ENCODE measurements around the gene GPR156. TPM values are rescaled to one million over a fixed set of nuclear protein-coding genes. Genes with fewer than 3 reads are reported as not detected.

The GPR156 gene
- total RNA-seq, 1 experiment from 2014 or later: 0.15 TPM

GRCh38 chr3:120160050-120160449 lies 125.0 kb downstream of the GPR156 start (continued):
- peak; percentile 100 for TF ChIP-seq CEBPB (IDR thresholded peaks at IDR 0.05; ENCODE audit: low read depth)
- TF ChIP-seq ELF1 (IDR thresholded peaks at IDR 0.05; ENCODE audit: borderline replicate concordance, low read depth): no peak

GRCh38 chr3:120157681-120158080 lies 127.3 kb downstream of the GPR156 start:
- peaks cover 10 to 13% of the 10 kb centered on the region in 2 experiments; a peak in 2 of 4 replicates for H3K9me3 ChIP-seq (ENCODE audit: control insufficient read depth in 1 of 2, insufficient read depth in 1 of 2, low read depth in 1 of 2, low read length in 2 of 2)
- intact Hi-C loops (cut with micrococcal nuclease): no loop called here
- POLR2A ChIA-PET: interaction anchor here (0.6 kb wide), 1 partner anchor 11 kb away, joined by 3 read pairs; no protein-coding TSS in a partner anchor
- no peaks in the 10 kb centered on the region for H3K79me2 ChIP-seq (ENCODE audit: insufficient read depth, low read length)
- RAD21 ChIA-PET (ENCODE audit: low non-redundant PET in 1 of 2, low total read pairs in 2 of 2, uncharacterized antibody in 2 of 2, unreplicated experiment in 2 of 2): no interaction called here
- TF ChIP-seq EGR1 (IDR thresholded peaks at IDR 0.05; ENCODE audit: low read depth) (no peak), ZFX (IDR thresholded peaks at IDR 0.05) (no peak), POLR2AphosphoS5 (IDR thresholded peaks at IDR 0.05; ENCODE audit: low read depth, low read length) (no peak), FOSL1 (IDR thresholded peaks at IDR 0.05; ENCODE audit: low read depth) (no peak), CBX3 (IDR thresholded peaks at IDR 0.05; ENCODE audit: low read depth) (no peak), SRF (IDR thresholded peaks at IDR 0.05; ENCODE audit: low read depth) (no peak), RAD21 (IDR thresholded peaks at IDR 0.05; ENCODE audit: low read depth) (no peak), JUND (IDR thresholded peaks at IDR 0.05) (no peak), YY1 (IDR thresholded peaks at IDR 0.05; ENCODE audit: extremely low read depth, insufficient replicate concordance, low read depth, low read length) (no peak), TCF7L2 (IDR thresholded peaks at IDR 0.05; ENCODE audit: borderline replicate concordance, extremely low read depth, insufficient read depth, insufficient read length) (no peak), SIN3A (IDR thresholded peaks at IDR 0.05; ENCODE audit: low read depth) (no peak), EZH2 (IDR thresholded peaks at IDR 0.05) (no peak), CTCF (IDR thresholded peaks at IDR 0.05 in 2 of 3, conservative IDR thresholded peaks at IDR 0.05 in 1 of 3; ENCODE audit: borderline replicate concordance in 1 of 3, insufficient read depth in 1 of 3, low read depth in 2 of 3, low read length in 2 of 3) (no peak), ELF1 (IDR thresholded peaks at IDR 0.05; ENCODE audit: borderline replicate concordance, low read depth) (no peak), ZBTB33 (IDR thresholded peaks at IDR 0.05; ENCODE audit: extremely low read depth, insufficient replicate concordance, low read length) (no peak), EZH2phosphoT487 (IDR thresholded peaks at IDR 0.05; ENCODE audit: borderline replicate concordance) (no peak), SP1 (IDR thresholded peaks at IDR 0.05; ENCODE audit: low read depth) (no peak), POLR2A (IDR thresholded peaks at IDR 0.05; ENCODE audit: borderline replicate concordance, extremely low read depth, insufficient read depth, insufficient read length) (no peak), MAX (IDR thresholded peaks at IDR 0.05) (no peak)
- no peaks in the 10 kb centered on the region for H3K36me3 ChIP-seq (ENCODE audit: control insufficient read depth in 1 of 2, insufficient read depth in 2 of 2, low read length in 2 of 2)
- peaks cover 4% of the 10 kb centered on the region; the same call in 1 of the 2 replicates for H3K27me3 ChIP-seq (ENCODE audit: insufficient read depth, low read length)
- H3K9me2 ChIP-seq (ENCODE audit: insufficient read depth): no peaks in the 10 kb centered on the region
- no peak overlapping the region for H3K9ac ChIP-seq (ENCODE audit: low read length)
- no peak overlapping the region for H3K4me3 ChIP-seq (replicated peaks in 1 of 2; ENCODE audit: low read depth in 1 of 2, low read length in 2 of 2)
- CTCF ChIA-PET: no interaction called here
- H3K27ac ChIP-seq (ENCODE audit: low read depth, low read length): no peak overlapping the region
- H2AFZ ChIP-seq (ENCODE audit: low read depth, low read length, poor library complexity, severe bottlenecking): no peak overlapping the region
- no peaks in the 10 kb centered on the region for H4K20me1 ChIP-seq (ENCODE audit: insufficient read depth)
- H3K4me1 ChIP-seq (ENCODE audit: control insufficient read depth in 1 of 2, insufficient read depth in 2 of 2, low read length in 2 of 2): peaks cover 0 to 5% of the 10 kb centered on the region in 2 experiments; a peak in 1 of 4 replicates
- ATAC-seq: no peak
- DNase-seq (ENCODE audit: low read depth, low spot score): no peak
- H3K4me2 ChIP-seq (ENCODE audit: low read length): no peak overlapping the region
- no TSS peak for BruUV-seq (replicated peaks)
